Smooth muscle cell (in vitro differentiated cells): ENCODE results near the gene PCDH17. TPM values are rescaled to one million over a fixed set of nuclear protein-coding genes. Genes with fewer than 3 reads are reported as not detected.

Experiments used
- DNase-seq: peaks from one replicate; lab custom pipeline; 2025; ENCODE audit not compliant: unreplicated experiment; lab: John Stamatoyannopoulos, UW
- H2AFZ ChIP-seq: fragments of 200-600 bp; sonication (generic); 2 replicates; pipeline ENCODE4 v1.6.0; 2016; ENCODE audit warnings: antibody characterized with exemption, low read depth, mild to moderate bottlenecking
- H3F3A ChIP-seq: fragments of 200-600 bp; sonication (generic); 2 replicates; pipeline ENCODE4 v1.6.0; 2017; ENCODE audit warnings: antibody characterized with exemption, low read depth
- H3K27ac ChIP-seq: fragments of 200-600 bp; sonication (generic); 2 replicates; pipeline ENCODE4 v1.5.1; 2016; ENCODE audit warnings: low read depth, mild to moderate bottlenecking
- H3K27me3 ChIP-seq: fragments of 200-600 bp; sonication (generic); 2 replicates; pipeline ENCODE4 v1.6.1; 2016; ENCODE audit warnings: low read depth, mild to moderate bottlenecking
- H3K36me3 ChIP-seq: fragments of 200-600 bp; sonication (generic); 2 replicates; pipeline ENCODE4 v1.5.1; 2016; ENCODE audit warnings: low read depth
- H3K4me1 ChIP-seq: fragments of 200-600 bp; sonication (generic); 2 replicates; pipeline ENCODE4 v1.5.1; 2016; ENCODE audit warnings: low read depth
- H3K4me2 ChIP-seq: fragments of 200-600 bp; sonication (generic); 2 replicates; pipeline ENCODE4 v1.6.0; 2016; ENCODE audit warnings: mild to moderate bottlenecking
- H3K4me3 ChIP-seq: fragments of 200-600 bp; sonication (generic); 2 replicates; pipeline ENCODE4 v1.5.1; 2016; ENCODE audit warnings: mild to moderate bottlenecking
- H3K79me2 ChIP-seq: fragments of 200-600 bp; sonication (generic); 2 replicates; pipeline ENCODE4 v1.6.0; 2016; ENCODE audit warnings: low read depth, mild to moderate bottlenecking
- H3K9ac ChIP-seq: fragments of 200-600 bp; sonication (generic); 2 replicates; pipeline ENCODE4 v1.6.0; 2016; ENCODE audit warnings: low read depth
- H3K9me3 ChIP-seq: fragments of 200-600 bp; sonication (generic); replicated peaks from 2 replicates; pipeline ENCODE4 v1.5.1; 2016; ENCODE audit warnings: low read depth
- H4K20me1 ChIP-seq: fragments of 200-600 bp; sonication (generic); 2 replicates; pipeline ENCODE4 v1.6.0; 2016; ENCODE audit warnings: low read depth
- WGBS: methylation state at CpG from one replicate; pipeline ENCODE4 v1.1.7; 2016; ENCODE audit warnings: low lambda C conversion rate; 5-methylcytosine and 5-hydroxymethylcytosine counted together
- polyA plus RNA-seq: library from polyadenylated mRNA; unstranded; fragments of >200 nt; fragmentation: Nextera tagmentation; extraction: Ambion mirVana; gene quantifications from 2 replicates; pipeline ENCODE4 v1.2.1, GENCODE V29; 2016
- total RNA-seq: library from RNA; depleted of rRNA; stranded (reverse); fragments of >200 nt; gene quantifications from 2 replicates; pipeline ENCODE4 v1.2.3, GENCODE V29; 2014
- TF ChIP-seq, protein P1 (sequence below): fragments of 200-600 bp; sonication (generic); IDR thresholded peaks from 2 replicates; pipeline ENCODE4 v1.5.1; 2017; ENCODE audit warnings: borderline replicate concordance, mild to moderate bottlenecking, antibody characterized with exemption; ENCODE audit not compliant: insufficient read depth, poor library complexity, severe bottlenecking

The PCDH17 gene
- total and polyA plus RNA-seq, 2 experiments from 2014 or later = 5.9 to 9.6 TPM

GRCh38 chr13:57588639-57589038, 42.9 kb upstream of the PCDH17 start:
- no peak for DNase-seq
- H3K79me2 ChIP-seq = no peaks in the 10 kb centered on the region
- H4K20me1 ChIP-seq = no peaks in the 10 kb centered on the region
- no peak overlapping the region for H3K4me2 ChIP-seq
- no peak overlapping the region for H3K4me3 ChIP-seq
- H3K9ac ChIP-seq = no peak overlapping the region
- no peaks in the 10 kb centered on the region for H3K9me3 ChIP-seq
- no peaks in the 10 kb centered on the region for H3K4me1 ChIP-seq
- no peaks in the 10 kb centered on the region for H3K36me3 ChIP-seq
- no peak overlapping the region for H2AFZ ChIP-seq
- 95% methylated on average over 3 of the region's 3 CpGs for WGBS
- no peak overlapping the region for H3K27ac ChIP-seq
- no peaks in the 10 kb centered on the region for H3F3A ChIP-seq
- TF ChIP-seq, protein P1, sequence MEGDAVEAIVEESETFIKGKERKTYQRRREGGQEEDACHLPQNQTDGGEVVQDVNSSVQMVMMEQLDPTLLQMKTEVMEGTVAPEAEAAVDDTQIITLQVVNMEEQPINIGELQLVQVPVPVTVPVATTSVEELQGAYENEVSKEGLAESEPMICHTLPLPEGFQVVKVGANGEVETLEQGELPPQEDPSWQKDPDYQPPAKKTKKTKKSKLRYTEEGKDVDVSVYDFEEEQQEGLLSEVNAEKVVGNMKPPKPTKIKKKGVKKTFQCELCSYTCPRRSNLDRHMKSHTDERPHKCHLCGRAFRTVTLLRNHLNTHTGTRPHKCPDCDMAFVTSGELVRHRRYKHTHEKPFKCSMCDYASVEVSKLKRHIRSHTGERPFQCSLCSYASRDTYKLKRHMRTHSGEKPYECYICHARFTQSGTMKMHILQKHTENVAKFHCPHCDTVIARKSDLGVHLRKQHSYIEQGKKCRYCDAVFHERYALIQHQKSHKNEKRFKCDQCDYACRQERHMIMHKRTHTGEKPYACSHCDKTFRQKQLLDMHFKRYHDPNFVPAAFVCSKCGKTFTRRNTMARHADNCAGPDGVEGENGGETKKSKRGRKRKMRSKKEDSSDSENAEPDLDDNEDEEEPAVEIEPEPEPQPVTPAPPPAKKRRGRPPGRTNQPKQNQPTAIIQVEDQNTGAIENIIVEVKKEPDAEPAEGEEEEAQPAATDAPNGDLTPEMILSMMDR = no peak
- H3K27me3 ChIP-seq = no peaks in the 10 kb centered on the region

GRCh38 chr13:57595775-57596174, 35.8 kb upstream of the PCDH17 start:
- Histone ChIP-seq H3F3A (no peaks in the 10 kb centered on the region), H2AFZ (no peak overlapping the region), H3K4me3 (no peak overlapping the region), H3K4me1 (no peaks in the 10 kb centered on the region), H3K9ac (no peak overlapping the region), H3K4me2 (no peak overlapping the region), H3K9me3 (no peaks in the 10 kb centered on the region), H3K79me2 (no peaks in the 10 kb centered on the region), H3K27me3 (no peaks in the 10 kb centered on the region), H4K20me1 (no peaks in the 10 kb centered on the region), H3K27ac (no peak overlapping the region), H3K36me3 (no peaks in the 10 kb centered on the region)
- TF ChIP-seq, protein P1 = no peak
- no peak for DNase-seq
- WGBS = 63% methylated on average over 1 of the region's 1 CpG

DNA sequence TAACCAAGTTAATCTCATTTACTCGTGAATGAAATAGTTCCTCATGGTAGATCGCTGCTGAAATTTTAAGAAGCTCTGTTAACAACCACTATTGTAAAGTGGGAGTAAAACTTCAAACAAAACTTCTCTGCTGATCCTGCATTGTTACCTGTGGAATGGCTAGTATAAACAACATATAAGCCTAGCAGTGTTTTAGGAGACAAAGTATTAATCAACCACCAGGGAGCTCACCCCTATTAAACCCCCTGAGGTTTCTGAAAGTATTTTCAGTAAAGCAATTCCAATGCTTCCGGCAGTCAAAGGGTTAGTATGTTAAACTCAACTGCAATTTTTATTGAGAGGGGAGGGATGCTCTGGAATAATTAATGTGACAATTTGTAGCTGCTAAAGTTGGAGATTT, 30.0 kb upstream of the PCDH17 start:
- 55% methylated on average over 3 of the region's 3 CpGs for WGBS
- TF ChIP-seq, protein P1 = no peak
- no peak for DNase-seq

DNA sequence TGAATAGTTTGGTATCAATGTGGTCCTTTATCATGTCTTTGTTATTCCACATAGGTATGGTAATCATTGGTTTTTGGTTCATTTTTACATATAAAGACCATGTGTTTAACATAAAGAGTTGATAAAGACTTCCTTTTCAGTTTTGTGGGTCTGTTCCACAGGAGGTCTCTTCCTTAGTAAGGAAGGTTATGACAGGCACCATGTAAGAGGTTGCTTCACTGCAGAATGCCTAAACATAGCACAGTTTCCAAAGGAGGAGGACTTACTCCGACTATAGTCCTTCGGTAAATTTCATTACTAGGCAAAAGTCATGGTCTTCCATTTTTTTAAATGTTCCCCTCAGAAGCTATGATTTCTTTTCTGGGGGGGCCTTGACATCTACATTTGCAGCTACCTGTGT, 27.1 kb upstream of the PCDH17 start:
- DNase-seq = no peak
- Histone ChIP-seq H2AFZ (no peak overlapping the region), H3K4me1 (peaks cover 15% of the 10 kb centered on the region), H3K27ac (no peak overlapping the region), H3K9me3 (no peaks in the 10 kb centered on the region), H3K4me3 (no peak overlapping the region), H3F3A (no peaks in the 10 kb centered on the region), H3K79me2 (no peaks in the 10 kb centered on the region), H3K27me3 (no peaks in the 10 kb centered on the region), H4K20me1 (no peaks in the 10 kb centered on the region), H3K9ac (no peak overlapping the region), H3K36me3 (no peaks in the 10 kb centered on the region), H3K4me2 (no peak overlapping the region)
- TF ChIP-seq, protein P1 = no peak
- 46% methylated on average over 2 of the region's 2 CpGs for WGBS

More for the DNA sequence above, 30.0 kb upstream of the PCDH17 start:
- no peak overlapping the region for H3K27ac ChIP-seq
- no peaks in the 10 kb centered on the region for H3K79me2 ChIP-seq
- no peaks in the 10 kb centered on the region for H3K36me3 ChIP-seq
- no peak overlapping the region for H3K4me3 ChIP-seq
- no peaks in the 10 kb centered on the region for H3K9me3 ChIP-seq
- no peak overlapping the region for H3K4me2 ChIP-seq
- no peaks in the 10 kb centered on the region for H3K27me3 ChIP-seq
- H3F3A ChIP-seq = no peaks in the 10 kb centered on the region
- peaks cover 15% of the 10 kb centered on the region for H3K4me1 ChIP-seq
- H2AFZ ChIP-seq = no peak overlapping the region
- H4K20me1 ChIP-seq = no peaks in the 10 kb centered on the region
- no peak overlapping the region for H3K9ac ChIP-seq
